Measurements from ENCODE around the gene ETV7.
"Not testable (repeated sequence)": the region's sequence is repeated elsewhere in the genome, so short reads cannot be mapped to it uniquely, and the experiment has no call there.

Gene ETV7

GRCh38 chr6:36340618-36341454 lies 46.6 kb downstream of the ETV7 start:
- H3K4me3 ChIP-seq (ENCODE audit: low read length), result peak overlapping the region; percentile 12; the same call in 1 of the 2 replicates
- H3K27me3 ChIP-seq (ENCODE audit: control insufficient read depth, insufficient read depth, low read length), result no peaks in the 10 kb centered on the region; the same call in 1 of the 2 replicates
- DNase-seq (ENCODE audit: low read depth, low spot score), result no peak

GRCh38 chr6:36340306-36340617 lies 47.2 kb downstream of the ETV7 start:
- WGBS (ENCODE audit: insufficient coverage, insufficient read length), result no CpG with 5 or more reads among the region's 12 CpGs
- Histone ChIP-seq H3K36me3 (ENCODE audit: control insufficient read depth, insufficient read depth, low read length) (no peaks in the 10 kb centered on the region), H3K27me3 (ENCODE audit: control insufficient read depth, insufficient read depth, low read length) (no peaks in the 10 kb centered on the region; the same call in 1 of the 2 replicates), H3K4me1 (ENCODE audit: control insufficient read depth, insufficient read depth, low read length) (no peaks in the 10 kb centered on the region), H3K4me3 (ENCODE audit: low read length) (no peak overlapping the region), H3K9me3 (ENCODE audit: control insufficient read depth, insufficient read depth, low read length) (no peaks in the 10 kb centered on the region), H3K27ac (ENCODE audit: low read length) (no peak overlapping the region)
- no peak for DNase-seq (ENCODE audit: low read depth, low spot score)

More at GRCh38 chr6:36340618-36341454, 46.6 kb downstream of the ETV7 start:
- H3K4me1 ChIP-seq (ENCODE audit: control insufficient read depth, insufficient read depth, low read length), result 0 out of 2 replicates have a peak, but pooled peaks cover under 1% of the 10 kb centered on the region
- H3K27ac ChIP-seq (ENCODE audit: low read length), result no peak overlapping the region
- no peaks in the 10 kb centered on the region for H3K9me3 ChIP-seq (ENCODE audit: control insufficient read depth, insufficient read depth, low read length)
- no CpG with 5 or more reads among the region's 36 CpGs for WGBS (ENCODE audit: insufficient coverage, insufficient read length)
- no peaks in the 10 kb centered on the region for H3K36me3 ChIP-seq (ENCODE audit: control insufficient read depth, insufficient read depth, low read length)

- Histone ChIP-seq H3K27me3 (ENCODE audit: control insufficient read depth, insufficient read depth, low read length) (no peaks in the 10 kb centered on the region; the same call in 1 of the 2 replicates), H3K9me3 (ENCODE audit: control insufficient read depth, insufficient read depth, low read length) (no peaks in the 10 kb centered on the region), H3K4me1 (ENCODE audit: control insufficient read depth, insufficient read depth, low read length) (no peaks in the 10 kb centered on the region), H3K4me3 (ENCODE audit: low read length) (no peak overlapping the region), H3K27ac (ENCODE audit: low read length) (no peak overlapping the region), H3K36me3 (ENCODE audit: control insufficient read depth, insufficient read depth, low read length) (no peaks in the 10 kb centered on the region)
- no peak for DNase-seq (ENCODE audit: low read depth, low spot score)
- no CpG with 5 or more reads among the region's 12 CpGs for whole genome bisulfite sequencing (ENCODE audit: insufficient coverage, insufficient read length)
These were observed 48.3 kb downstream of the ETV7 start for GRCh38 chr6:36339146-36339545.

GRCh38 chr6:36338223-36338622 lies 49.2 kb downstream of the ETV7 start:
- H3K4me3 ChIP-seq (ENCODE audit: low read length); H3K36me3 ChIP-seq (ENCODE audit: control insufficient read depth, insufficient read depth, low read length); H3K27me3 ChIP-seq (ENCODE audit: control insufficient read depth, insufficient read depth, low read length); H3K4me1 ChIP-seq (ENCODE audit: control insufficient read depth, insufficient read depth, low read length); DNase-seq (ENCODE audit: low read depth, low spot score); H3K27ac ChIP-seq (ENCODE audit: low read length); H3K9me3 ChIP-seq (ENCODE audit: control insufficient read depth, insufficient read depth, low read length): not testable (repeated sequence)
- no CpG with 5 or more reads among the region's 1 CpG for WGBS (ENCODE audit: insufficient coverage, insufficient read length)

- H3K27me3 ChIP-seq (ENCODE audit: control insufficient read depth, insufficient read depth, low read length), result no peaks in the 10 kb centered on the region; the same call in 1 of the 2 replicates
- no peaks in the 10 kb centered on the region for H3K9me3 ChIP-seq (ENCODE audit: control insufficient read depth, insufficient read depth, low read length)
- no CpG with 5 or more reads among the region's 1 CpG for WGBS (ENCODE audit: insufficient coverage, insufficient read length)
- no peak overlapping the region for H3K27ac ChIP-seq (ENCODE audit: low read length)
- H3K36me3 ChIP-seq (ENCODE audit: control insufficient read depth, insufficient read depth, low read length), result no peaks in the 10 kb centered on the region
- H3K4me3 ChIP-seq (ENCODE audit: low read length), result no peak overlapping the region
- no peak for DNase-seq (ENCODE audit: low read depth, low spot score)
- H3K4me1 ChIP-seq (ENCODE audit: control insufficient read depth, insufficient read depth, low read length), result no peaks in the 10 kb centered on the region
These were observed 49.7 kb downstream of the ETV7 start for GRCh38 chr6:36337814-36338213.

GRCh38 chr6:36336779-36337241 lies 50.7 kb downstream of the ETV7 start, which contains the start of gene BNIP5:
BNIP5 (minus strand) TSS chr6:36336888; CDS start chr6:36330690, 6,198 bp downstream.
- no peak within 1 kb of the TSS for H3K4me3 ChIP-seq (ENCODE audit: low read length)
- no peak for DNase-seq (ENCODE audit: low read depth, low spot score)
- H3K36me3 ChIP-seq (ENCODE audit: control insufficient read depth, insufficient read depth, low read length), result no peaks in the 10 kb centered on the region
- WGBS (ENCODE audit: insufficient coverage, insufficient read length), result no CpG with 5 or more reads among the region's 3 CpGs
- H3K27me3 ChIP-seq (ENCODE audit: control insufficient read depth, insufficient read depth, low read length), result no peaks in the 10 kb centered on the region; the same call in 1 of the 2 replicates
- no peak within 1 kb of the TSS for H3K27ac ChIP-seq (ENCODE audit: low read length)
- no peaks in the 10 kb centered on the region for H3K4me1 ChIP-seq (ENCODE audit: control insufficient read depth, insufficient read depth, low read length)
- H3K9me3 ChIP-seq (ENCODE audit: control insufficient read depth, insufficient read depth, low read length), result no peaks in the 10 kb centered on the region

GRCh38 chr6:36336208-36336710 lies 51.2 kb downstream of the ETV7 start:
- WGBS (ENCODE audit: insufficient coverage, insufficient read length), result no CpG with 5 or more reads among the region's 5 CpGs
- no peaks in the 10 kb centered on the region; the same call in 1 of the 2 replicates for H3K27me3 ChIP-seq (ENCODE audit: control insufficient read depth, insufficient read depth, low read length)
- no peaks in the 10 kb centered on the region for H3K36me3 ChIP-seq (ENCODE audit: control insufficient read depth, insufficient read depth, low read length)

GRCh38 chr6:36335465-36336207 lies 51.8 kb downstream of the ETV7 start:
- H3K27me3 ChIP-seq (ENCODE audit: control insufficient read depth, insufficient read depth, low read length), result no peaks in the 10 kb centered on the region; the same call in 1 of the 2 replicates
- no peak overlapping the region for H3K27ac ChIP-seq (ENCODE audit: low read length)

More at GRCh38 chr6:36336208-36336710, 51.2 kb downstream of the ETV7 start:
- no peaks in the 10 kb centered on the region for H3K9me3 ChIP-seq (ENCODE audit: control insufficient read depth, insufficient read depth, low read length)
- H3K4me3 ChIP-seq (ENCODE audit: low read length), result no peak overlapping the region
- H3K4me1 ChIP-seq (ENCODE audit: control insufficient read depth, insufficient read depth, low read length), result no peaks in the 10 kb centered on the region
- no peak for DNase-seq (ENCODE audit: low read depth, low spot score)
- no peak overlapping the region for H3K27ac ChIP-seq (ENCODE audit: low read length)

GRCh38 chr6:36334832-36335459 lies 52.5 kb downstream of the ETV7 start:
- Histone ChIP-seq H3K27me3 (ENCODE audit: control insufficient read depth, insufficient read depth, low read length) (no peaks in the 10 kb centered on the region; the same call in 1 of the 2 replicates), H3K4me1 (ENCODE audit: control insufficient read depth, insufficient read depth, low read length) (no peaks in the 10 kb centered on the region), H3K4me3 (ENCODE audit: low read length) (no peak overlapping the region), H3K27ac (ENCODE audit: low read length) (no peak overlapping the region), H3K36me3 (ENCODE audit: control insufficient read depth, insufficient read depth, low read length) (no peaks in the 10 kb centered on the region), H3K9me3 (ENCODE audit: control insufficient read depth, insufficient read depth, low read length) (no peaks in the 10 kb centered on the region)
- DNase-seq (ENCODE audit: low read depth, low spot score), result no peak
- no CpG with 5 or more reads among the region's 14 CpGs for WGBS (ENCODE audit: insufficient coverage, insufficient read length)

More at GRCh38 chr6:36335465-36336207, 51.8 kb downstream of the ETV7 start:
- H3K4me3 ChIP-seq (ENCODE audit: low read length), result no peak overlapping the region
- H3K4me1 ChIP-seq (ENCODE audit: control insufficient read depth, insufficient read depth, low read length), result no peaks in the 10 kb centered on the region
- H3K9me3 ChIP-seq (ENCODE audit: control insufficient read depth, insufficient read depth, low read length), result no peaks in the 10 kb centered on the region
- no peak for DNase-seq (ENCODE audit: low read depth, low spot score)
- WGBS (ENCODE audit: insufficient coverage, insufficient read length), result no CpG with 5 or more reads among the region's 14 CpGs
- no peaks in the 10 kb centered on the region for H3K36me3 ChIP-seq (ENCODE audit: control insufficient read depth, insufficient read depth, low read length)
